HG03521 (cell line): ENCODE results near the gene STAMBPL1.
"Not testable (repeated sequence)": the region's sequence is repeated elsewhere in the genome, so short reads cannot be mapped to it uniquely, and the experiment has no call there.

Source experiments
- ATAC-seq: cut with Tn5 transposase; IDR thresholded peaks from one replicate; pipeline ENCODE4 v1.9.1; 2021; ENCODE audit warnings: mild to moderate bottlenecking, moderate library complexity; ENCODE audit not compliant: unreplicated experiment

STAMBPL1 gene

DNA sequence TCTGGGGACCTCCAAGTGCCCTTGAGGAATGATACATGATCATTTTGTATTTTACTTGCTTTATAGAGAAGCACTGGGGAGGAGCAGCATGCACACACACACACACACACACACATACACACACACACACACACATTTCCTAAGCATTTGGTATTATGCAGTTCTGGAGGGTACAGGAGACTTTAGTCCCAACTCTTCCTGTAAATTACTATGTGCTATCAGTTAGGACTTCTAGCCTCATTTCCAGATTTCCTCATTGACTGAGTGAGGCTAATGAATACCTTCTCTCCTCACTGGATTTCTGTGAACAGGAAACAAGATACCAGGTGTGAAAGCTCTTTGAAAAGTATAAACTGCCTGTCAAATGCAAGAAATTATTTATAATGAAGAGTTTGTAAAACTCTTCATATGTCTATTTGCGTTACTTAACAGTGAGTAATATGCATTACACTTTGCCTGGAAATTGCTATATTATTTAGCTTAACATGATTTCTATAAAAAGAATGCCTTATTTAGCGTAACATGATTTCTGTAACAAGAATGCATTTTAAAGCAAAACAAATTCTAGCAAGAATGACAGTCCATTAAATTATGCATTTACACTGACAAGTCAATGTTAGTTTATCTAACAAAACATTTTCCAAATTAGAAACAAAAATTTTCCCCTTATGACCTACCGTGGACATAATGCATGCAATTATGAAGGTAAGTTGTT, 38.3 kb downstream of the STAMBPL1 start:
- no peak for ATAC-seq

DNA sequence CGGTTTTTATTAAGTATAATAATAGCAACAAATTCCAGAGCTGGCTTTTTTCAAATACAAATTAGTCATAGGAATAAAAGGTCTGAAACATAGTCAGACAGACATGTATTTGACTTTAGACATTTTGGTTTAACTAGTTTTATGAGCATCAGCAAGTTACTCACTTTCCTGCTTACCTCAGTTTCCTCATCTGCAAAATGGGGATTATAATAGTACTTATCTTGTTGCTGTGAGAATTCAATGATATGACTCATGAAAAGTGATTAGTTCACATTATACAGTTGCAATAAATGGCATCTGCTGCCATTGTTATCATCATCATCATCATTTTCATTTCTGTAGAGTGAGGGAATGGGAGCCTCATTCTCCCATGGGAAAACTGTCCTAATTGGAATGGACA, 39.0 kb downstream of the STAMBPL1 start:
- ATAC-seq, result no peak

DNA sequence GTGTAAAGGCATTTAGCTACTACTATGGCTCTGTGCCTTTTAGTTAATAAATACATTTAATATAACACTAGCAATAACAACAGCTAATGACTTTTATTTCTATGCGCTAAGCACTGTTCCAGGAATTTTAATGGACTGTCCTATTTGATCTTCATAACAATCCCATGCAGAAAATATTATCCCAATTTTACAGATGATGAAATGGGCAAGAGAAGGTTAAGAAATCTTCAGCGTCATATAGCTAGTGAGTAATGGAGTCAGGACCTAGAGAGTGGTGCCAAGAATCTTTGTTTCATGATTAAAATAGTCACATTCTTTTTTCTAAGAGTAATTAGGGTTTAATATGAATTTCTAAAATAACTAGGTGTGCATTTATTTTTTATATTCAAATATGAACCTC, 40.2 kb downstream of the STAMBPL1 start:
- no peak for ATAC-seq

DNA sequence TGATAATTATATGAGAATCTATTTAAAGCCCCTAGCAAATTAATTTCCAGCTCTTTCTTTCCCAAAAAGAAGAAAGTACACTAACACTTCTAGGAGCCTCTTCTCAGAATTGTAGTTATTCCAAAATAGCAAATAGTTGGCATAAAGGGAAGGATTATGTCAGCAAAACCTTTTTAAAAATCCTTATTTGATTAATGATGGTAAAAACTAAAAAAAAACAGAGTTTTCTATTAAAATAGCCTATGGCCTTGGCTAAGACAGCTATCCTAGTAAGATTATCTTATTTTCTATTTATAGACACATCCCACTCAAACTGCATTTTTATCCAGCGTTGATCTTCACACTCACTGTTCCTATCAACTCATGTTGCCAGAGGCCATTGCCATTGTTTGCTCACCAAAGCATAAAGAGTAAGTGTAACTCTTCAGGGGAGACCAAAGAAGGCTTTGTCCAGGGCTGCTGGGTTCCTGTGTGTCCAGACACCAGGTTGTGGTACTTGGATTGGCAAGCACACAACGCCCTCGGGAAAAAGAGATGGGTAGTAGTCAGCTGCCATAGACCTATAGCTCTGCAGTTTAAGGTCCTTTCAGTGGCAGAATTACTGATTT, 41.0 kb downstream of the STAMBPL1 start:
- ATAC-seq, result no peak

DNA sequence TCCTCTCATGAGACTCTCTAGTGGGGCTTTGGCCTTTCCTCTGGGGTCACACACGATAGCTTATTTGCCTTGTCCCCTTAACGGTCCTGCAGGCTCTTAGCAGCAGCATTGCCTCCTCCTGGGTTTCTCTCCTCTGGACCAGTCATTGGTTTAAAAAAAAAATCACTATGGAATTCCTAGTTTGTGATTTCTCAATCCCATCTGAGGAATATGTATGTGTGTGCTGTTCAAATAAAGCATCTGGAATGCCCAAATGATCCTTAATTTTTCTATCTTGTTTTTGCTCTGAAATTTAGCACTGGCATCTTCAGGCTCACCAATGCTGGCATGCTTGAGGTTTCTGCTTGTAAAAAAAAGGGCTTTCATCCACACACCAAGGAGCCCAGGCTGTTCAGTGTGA, 42.0 kb downstream of the STAMBPL1 start:
- ATAC-seq, result no peak

DNA sequence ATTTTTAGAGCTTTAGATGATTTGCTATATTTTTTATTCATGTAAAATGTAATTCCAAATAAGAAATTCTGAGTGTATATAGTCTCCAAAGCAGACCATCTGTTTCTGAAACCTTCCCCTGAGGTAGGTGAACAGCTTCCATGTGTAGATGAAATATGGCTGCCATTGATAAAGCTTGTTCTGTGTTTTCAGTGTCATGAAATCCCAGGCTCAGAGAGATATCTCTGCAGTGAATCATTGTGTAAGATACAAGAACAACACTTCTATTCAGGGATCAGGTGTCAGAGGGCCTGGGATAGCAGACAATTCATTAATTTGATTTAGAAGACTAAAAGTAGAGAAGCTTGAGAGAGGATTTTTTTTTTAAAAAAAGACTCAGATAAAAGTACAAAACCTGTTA, 43.5 kb downstream of the STAMBPL1 start:
- no peak for ATAC-seq

DNA sequence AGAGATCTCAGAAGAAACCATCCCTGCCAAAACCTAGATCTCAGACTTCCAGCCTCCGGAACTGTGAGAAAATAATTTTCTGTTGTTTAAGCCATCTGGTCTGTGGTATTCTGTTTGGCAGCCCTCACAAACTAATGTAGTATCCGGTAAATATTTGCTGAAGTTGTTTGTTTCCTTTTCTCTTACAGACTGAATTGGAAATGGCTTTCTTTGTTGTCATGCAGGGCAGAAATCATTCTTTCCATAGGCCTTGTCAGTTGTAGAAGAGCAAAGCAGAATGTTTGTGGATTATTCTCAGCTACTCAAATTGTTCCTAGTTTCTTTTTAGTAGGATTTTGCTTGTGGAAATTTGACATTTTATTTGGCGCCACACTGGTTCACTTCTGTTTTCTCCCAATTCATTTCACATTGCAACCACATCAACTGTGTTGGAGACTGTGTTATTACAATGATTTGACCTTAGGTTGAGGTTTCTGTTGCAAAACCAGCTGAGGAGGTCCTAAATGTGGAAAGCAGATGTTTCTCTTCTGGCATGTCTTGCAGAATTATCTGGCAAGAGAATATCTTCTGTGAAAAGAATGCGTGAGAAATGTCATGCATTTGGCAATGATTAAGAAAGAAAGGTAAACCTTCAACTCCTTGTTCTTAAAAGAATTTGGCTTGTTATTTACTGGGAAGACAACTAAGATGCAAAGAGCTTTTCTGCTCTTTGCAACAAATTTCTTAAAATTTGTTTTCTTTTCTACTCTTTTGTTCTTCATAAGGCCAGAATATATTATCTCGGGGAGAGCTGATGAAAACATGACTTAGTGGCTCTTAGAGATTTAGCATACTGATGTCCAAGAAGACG, 46.7 kb downstream of the STAMBPL1 start:
- ATAC-seq, result no peak

DNA sequence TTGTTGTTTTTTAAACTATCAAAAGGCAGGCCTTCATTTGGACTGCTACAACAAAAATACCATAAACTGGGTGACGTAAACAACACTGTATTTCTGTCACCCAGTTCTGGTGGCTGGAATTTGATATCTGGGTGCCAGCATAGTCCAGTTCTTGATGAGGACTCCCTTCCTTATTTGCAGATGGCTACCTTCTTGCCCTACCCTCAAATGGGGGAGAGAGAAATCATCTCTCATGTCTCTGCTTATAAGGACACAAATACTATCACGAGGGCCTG, 47.3 kb downstream of the STAMBPL1 start:
- ATAC-seq, result no peak

DNA sequence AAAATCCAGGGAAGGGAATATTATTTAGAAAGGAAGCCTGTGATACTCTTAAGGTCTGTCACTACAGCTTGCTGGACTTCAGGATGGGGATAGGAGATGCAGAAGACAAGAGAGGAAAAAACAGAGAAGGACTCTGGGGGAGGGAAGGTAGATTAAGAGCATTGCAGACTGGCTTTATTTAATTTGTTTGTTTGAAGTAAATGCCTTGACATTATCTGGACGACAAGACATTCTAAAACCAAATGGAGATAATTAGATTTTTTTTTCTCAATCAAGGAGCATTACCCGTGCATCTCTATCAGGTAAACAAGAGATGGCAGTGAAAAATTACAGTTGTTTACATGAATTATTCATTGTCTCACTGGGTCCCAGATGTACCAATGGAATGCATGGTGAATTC, 48.2 kb downstream of the STAMBPL1 start:
- no peak for ATAC-seq

DNA sequence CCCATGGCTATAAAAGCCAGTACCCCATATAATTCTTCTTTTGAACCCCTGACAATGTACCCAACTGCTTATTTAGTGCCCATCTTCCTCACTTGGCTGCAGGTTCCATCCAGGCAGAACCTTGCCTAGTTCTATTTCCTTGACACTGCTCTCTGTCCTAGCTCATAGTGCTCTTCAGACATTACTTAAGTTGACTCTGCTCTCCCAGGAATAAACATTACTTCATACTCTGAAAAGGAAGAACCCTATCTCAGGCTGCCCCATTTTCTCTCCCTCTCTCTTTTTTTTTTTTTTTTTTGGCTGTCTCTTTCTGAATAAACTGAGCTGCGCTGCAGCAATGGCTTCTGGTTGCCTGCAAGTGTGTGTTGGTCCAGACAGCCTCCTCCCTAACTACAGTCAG, 51.5 kb downstream of the STAMBPL1 start:
- ATAC-seq, result no peak

DNA sequence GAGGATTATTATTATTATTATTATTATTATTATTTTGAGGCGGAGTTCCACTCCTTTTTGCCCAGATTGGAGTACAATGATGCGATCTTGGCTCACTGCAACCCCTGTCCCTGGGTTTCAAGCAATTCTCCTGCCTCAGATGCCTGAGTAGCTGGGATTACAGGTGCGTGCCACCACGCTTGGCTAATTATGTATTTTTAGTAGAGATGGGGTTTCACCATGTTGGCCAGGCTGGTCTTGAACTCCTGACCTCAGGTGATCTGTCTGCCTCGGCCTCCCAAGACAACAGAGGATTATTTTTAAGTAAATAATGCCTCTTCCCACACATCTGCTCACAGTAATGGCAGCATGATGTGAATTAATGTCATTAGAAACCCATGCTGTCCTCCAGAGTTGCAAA, 52.0 kb downstream of the STAMBPL1 start:
- ATAC-seq, result not testable (repeated sequence)

DNA sequence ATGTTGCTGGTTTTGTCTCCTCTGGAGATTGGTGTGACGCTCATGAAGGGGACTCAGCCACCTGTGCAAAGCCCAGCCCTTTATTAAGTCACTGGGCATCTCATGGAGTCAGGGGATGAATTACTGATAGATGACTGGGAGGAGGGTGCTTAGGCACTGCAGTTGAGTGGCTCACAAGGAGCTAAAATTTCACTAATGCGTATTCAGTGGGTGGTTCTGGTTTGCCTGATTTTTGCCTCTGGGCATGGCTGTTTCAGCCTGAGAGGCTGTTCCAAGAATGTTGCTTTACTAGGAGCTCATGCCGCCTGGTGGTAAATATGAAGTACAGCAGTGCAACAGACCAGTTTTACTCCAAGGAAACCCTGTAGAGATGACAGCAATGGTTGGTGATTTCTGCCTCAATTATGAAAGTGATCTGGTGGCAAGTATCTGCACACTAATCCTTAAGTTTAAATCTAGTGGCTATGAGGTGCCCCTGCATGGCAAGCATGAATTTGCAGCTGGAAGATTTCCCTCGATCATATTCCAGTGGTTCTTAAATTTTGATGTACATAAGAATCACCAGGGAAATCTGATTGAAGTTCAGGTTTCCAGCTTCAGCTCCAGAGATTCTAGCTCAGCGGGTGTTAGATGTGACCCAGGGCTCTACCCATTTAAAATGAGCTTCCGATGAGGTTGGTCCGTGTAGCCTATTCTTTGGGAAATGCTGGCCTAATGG, 52.7 kb downstream of the STAMBPL1 start:
- no peak for ATAC-seq

DNA sequence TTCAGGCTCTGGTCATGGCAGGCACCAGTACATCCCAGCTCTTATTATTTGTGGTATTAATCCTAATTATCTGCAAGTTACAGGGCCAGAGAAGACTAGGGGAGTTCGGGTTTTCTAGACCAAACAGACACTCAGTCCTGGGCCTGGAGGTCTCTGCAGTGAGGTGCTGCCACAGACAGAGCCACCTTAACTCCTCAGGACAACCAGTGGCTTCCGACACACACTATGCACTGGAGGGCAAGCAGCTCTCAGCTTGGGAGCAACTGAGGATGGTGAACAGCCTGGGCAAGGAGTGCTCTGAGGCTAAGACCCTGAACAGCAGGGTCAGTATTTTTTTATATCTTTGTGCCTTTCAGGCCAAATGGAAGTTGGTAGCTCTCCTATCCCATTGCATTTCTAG, 53.5 kb downstream of the STAMBPL1 start:
- no peak for ATAC-seq

DNA sequence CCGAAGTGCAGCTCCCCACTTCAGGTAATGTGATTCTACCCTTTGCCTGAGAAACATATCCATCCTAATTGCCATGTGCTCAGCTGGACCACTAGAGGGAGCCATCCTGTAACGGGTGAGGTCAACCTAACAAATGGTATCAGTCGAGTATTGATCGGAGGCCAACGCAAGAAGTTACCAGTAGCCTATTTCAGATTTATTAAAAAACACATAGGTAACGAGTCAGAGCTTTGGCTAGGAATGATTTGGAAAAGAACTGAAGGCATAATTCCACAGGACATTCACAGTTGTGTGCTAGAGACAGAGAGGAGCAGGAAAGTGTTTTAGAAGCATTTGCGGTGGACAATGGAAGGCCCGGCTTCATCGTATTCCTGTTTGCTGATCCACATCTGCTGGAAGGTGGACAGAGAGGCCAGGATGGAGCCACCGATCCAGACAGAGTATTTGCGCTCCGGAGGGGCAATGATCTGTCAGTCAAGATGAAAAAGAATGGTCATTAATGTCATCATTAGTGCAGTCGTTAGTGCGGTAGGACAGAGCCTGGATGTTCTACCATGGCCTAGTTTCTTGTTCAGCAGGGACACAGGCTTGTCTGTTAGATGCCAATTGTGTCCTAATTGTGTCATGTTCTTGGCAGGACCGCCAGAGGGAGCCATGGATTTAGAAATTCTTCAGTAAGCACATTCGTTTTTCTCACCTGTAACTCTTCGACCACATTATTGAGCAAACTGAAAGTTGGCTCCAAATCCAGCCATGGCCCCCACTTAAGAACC, 55.0 kb downstream of the STAMBPL1 start:
- no peak for ATAC-seq

DNA sequence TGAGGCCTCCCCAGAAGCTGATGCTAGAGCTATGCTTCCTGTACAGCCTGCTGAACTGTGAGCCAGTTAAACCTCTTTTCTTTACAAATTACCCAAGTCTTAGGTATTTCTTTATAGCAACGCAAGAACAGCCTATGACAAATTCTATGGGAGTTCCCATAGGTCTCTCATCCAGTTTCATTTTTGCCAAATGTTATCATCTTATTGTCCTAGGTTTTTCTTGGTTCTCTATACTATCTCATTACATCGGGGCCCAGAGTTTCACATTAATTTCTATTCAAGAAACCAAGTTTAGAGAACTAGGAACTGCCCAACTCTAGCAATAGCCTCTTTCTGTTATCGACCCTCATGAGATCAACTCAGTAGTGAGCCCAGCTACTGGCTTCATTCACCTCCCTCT, 56.6 kb downstream of the STAMBPL1 start:
- ATAC-seq, result no peak

DNA sequence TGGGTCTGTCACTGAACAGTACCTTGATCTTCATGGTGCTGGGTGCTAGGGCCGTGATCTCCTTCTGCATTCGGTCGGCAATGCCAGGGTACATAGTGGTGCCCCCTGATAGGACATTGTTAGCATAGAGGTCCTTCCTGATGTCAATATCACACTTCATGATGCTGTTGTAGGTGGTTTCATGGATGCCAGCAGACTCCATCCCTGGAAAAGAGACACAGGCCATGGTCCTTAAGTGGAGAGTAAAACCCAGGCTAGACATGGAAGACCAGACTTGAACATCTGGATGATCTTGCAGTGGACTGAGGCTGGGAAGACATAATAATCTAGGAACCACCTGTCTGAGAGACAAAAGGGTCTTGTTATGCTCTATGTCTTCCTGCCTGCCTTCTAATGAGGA, 58.0 kb downstream of the STAMBPL1 start:
- ATAC-seq, result no peak

DNA sequence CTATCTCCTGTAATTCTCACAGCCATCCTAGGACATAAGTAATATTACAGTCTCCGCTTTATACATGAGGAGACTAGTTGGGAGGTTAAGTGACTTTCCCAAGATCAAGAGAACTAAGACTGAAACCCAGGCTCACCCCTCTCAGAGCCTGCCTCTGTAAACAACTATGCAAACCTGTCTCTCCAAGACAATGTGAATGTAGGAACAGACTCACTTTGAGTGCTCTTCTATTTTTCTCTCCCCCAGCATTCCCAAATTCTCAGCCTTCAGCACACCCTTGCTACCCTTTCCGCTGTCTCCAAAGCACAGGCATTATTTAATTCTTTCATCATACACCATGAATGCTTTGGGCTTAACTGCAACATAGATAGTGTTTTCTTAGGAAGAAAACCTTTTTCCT, 58.9 kb downstream of the STAMBPL1 start:
- no peak for ATAC-seq

DNA sequence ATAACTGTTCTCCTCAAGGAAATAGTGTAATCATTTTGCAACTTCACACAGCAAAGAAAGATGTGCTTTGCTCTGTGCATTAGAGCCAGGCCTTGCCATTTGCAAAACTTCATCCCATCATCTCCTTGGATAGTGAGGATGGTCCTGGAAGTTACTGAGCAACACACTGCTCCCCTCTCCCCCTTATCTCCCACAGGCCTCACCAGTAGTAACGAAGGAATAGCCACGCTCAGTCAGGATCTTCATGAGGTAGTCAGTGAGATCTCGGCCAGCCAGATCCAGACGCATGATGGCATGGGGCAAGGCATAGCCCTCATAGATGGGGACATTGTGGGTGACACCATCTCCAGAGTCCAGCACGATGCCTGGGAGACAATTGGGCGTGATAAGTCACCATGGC, 61.0 kb downstream of the STAMBPL1 start:
- no peak for ATAC-seq

DNA sequence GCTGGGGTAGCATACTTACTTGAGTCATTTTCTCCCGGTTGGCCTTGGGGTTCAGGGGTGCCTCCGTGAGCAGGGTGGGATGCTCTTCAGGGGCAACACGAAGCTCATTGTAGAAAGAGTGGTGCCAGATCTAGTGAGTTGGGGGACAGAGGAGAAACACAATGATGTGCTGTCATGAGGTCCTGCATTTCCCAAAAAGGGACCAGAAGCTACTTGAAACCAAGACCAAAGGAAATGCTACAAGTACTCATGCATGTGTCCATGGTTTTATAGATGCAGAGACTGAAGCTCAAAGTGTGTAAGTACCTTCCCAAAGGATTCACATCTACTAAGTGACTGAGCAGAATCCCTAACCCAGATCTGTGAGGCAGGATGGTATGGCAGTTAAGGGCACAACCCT, 63.7 kb downstream of the STAMBPL1 start:
- no peak for ATAC-seq

DNA sequence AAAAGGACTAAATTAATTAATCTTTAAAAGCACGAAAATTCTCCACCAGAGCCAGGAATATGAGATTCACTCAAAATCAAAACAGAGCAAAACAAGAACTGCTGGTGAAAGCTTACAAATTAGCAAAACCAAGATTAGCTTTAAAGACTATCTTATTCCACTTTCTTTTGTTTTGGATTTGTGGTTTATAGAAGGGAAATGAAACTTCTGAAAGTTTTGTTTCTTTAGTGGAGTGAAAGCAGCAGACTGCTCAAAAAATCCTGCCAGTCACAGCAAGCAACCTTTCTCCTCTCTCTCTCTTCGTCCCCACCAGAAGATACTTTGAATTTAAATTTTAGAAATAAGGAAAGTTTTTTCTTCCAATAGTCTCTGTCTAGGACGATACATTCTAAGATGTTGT, 64.8 kb downstream of the STAMBPL1 start:
- ATAC-seq, result no peak

DNA sequence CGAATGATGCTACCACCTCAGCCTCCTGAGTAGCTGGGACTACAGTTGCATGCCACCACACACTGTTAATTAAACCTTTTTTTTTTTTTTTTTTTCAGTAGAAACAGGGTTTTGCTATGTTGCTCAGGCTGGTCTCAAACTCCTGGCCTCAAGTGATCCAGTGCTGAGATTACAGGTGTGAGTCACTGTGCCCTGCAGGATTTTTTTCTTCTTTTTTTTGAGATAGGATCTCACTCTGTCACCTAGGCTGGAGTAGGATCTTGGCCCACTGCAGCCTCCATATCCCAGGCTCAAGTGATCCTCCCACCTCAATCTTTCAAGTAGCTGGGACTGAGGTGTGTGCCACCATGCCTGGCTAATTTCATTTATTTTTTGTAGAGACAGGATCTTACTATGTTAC, 66.2 kb downstream of the STAMBPL1 start:
- ATAC-seq, result no peak
